Ishikawa (cell line): ENCODE results near the gene FSTL1.

Experiments
- CEBPB ChIP-seq: IDR thresholded peaks from 2 replicates; pipeline ENCODE4 v1.6.1; 2012
- CREB1 ChIP-seq: IDR thresholded peaks from 2 replicates; pipeline ENCODE4 v1.6.1; 2012; ENCODE audit warnings: low read depth
- EGR1 ChIP-seq: IDR thresholded peaks from 2 replicates; pipeline ENCODE4 v1.6.1; 2012
- EP300 ChIP-seq: IDR thresholded peaks from 2 replicates; pipeline ENCODE4 v1.6.1; 2012; ENCODE audit warnings: borderline replicate concordance
- FOXM1 ChIP-seq: IDR thresholded peaks from 2 replicates; pipeline ENCODE4 v1.6.1; 2012; ENCODE audit warnings: low read depth, borderline replicate concordance
- MAX ChIP-seq: IDR thresholded peaks from 2 replicates; pipeline ENCODE4 v1.6.1; 2012
- NFIC ChIP-seq: IDR thresholded peaks from 2 replicates; pipeline ENCODE4 v1.6.1; 2012
- RAD21 ChIP-seq: IDR thresholded peaks from 2 replicates; pipeline ENCODE4 v1.6.1; 2012; ENCODE audit warnings: low read depth
- REST ChIP-seq: IDR thresholded peaks from 2 replicates; pipeline ENCODE4 v1.6.1; 2012; ENCODE audit warnings: low read depth, mild to moderate bottlenecking
- TAF1 ChIP-seq: IDR thresholded peaks from 2 replicates; pipeline ENCODE4 v1.6.1; 2012; ENCODE audit warnings: low read depth, mild to moderate bottlenecking
- TCF12 ChIP-seq: IDR thresholded peaks from 2 replicates; pipeline ENCODE4 v1.6.1; 2012; ENCODE audit warnings: low read depth
- TEAD4 ChIP-seq: IDR thresholded peaks from 2 replicates; pipeline ENCODE4 v1.6.1; 2012
- USF1 ChIP-seq: IDR thresholded peaks from 2 replicates; pipeline ENCODE4 v1.6.1; 2012
- YY1 ChIP-seq: IDR thresholded peaks from 2 replicates; pipeline ENCODE4 v1.6.1; 2012; ENCODE audit warnings: low read depth
- ZBTB7A ChIP-seq: IDR thresholded peaks from 2 replicates; pipeline ENCODE4 v1.6.1; 2012; ENCODE audit warnings: low read depth

FSTL1 gene

DNA sequence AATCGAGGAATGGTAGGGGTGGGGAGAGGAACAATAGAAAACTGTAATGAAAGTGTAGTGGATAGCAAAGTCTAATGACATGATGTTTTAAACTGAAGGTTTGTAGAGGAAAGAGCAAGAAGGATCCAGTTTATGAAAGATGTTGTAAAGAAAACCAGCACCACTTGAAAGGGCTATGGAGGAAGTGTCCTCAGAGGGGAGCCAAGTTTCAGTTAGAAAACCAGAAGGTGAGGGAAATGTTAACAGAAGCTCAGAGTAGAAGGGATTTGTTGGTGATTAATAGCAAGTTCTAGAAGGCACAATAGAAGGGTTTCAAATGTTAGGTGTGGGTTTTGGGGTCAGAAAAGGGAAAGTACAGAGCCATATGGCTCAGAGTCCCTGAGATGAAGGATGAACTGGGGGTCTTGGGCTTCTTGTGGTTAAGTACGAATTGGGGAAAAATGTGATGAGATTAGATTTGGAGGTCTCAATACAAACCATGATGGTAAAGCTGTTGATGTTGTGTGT lies 67.8 kb downstream of the FSTL1 start:
- no peak for TF ChIP-seq EGR1
- no peak for TF ChIP-seq ZBTB7A
- no peak for TF ChIP-seq NFIC
- no peak for TF ChIP-seq RAD21
- TF ChIP-seq TCF12 = no peak
- no peak for TF ChIP-seq CEBPB
- no peak for TF ChIP-seq EP300
- no peak for TF ChIP-seq FOXM1

DNA sequence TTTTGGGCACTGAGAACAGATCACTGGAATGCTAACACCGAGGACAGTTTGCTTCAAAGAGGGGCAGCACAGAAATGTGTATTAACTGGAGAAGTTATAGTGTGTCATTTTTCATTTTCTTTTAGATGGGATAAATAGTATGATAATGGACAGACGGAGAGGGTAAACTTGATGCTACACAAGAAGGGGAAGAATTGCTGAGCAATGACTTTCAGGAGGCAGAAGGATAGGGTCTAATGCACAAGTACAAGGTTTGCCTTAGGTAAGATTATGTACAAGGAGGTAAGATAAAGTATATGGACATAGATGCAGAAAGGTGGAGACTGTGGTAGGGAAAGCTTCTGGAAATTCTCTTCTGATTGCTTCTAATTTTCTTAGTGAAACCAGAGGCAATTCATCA lies 69.3 kb downstream of the FSTL1 start:
- TF ChIP-seq CREB1 (no peak), EGR1 (no peak), REST (no peak), YY1 (no peak), RAD21 (no peak), NFIC (no peak), MAX (no peak), TAF1 (no peak), EP300 (no peak), TEAD4 (no peak), CEBPB (no peak), FOXM1 (no peak), ZBTB7A (no peak), TCF12 (no peak), USF1 (no peak)

DNA sequence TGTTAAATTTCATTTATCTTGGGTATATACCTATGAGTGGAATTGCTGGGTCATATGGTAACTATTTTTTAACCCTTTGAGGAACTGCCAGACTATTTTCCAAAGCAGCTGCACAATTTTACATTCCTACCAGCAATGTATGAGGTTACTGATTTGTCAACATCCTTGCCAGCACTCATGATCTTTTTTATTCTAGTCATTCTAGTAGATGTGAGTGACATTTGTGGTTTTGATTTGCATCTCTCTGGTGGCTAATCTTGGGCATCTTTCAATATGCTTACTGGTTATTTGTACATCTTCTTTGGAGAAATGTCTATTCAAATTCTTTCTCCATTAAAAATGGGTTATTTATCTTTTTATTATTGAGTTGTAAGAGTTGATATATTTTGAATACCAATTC lies 80.3 kb downstream of the FSTL1 start:
- TF ChIP-seq RAD21 = no peak
- no peak for TF ChIP-seq NFIC
- TF ChIP-seq YY1 = no peak
- TF ChIP-seq TAF1 = no peak
- no peak for TF ChIP-seq TCF12
- no peak for TF ChIP-seq REST
- no peak for TF ChIP-seq ZBTB7A
- TF ChIP-seq EP300 = no peak

GRCh38 chr3:120369037-120369467 lies 81.7 kb downstream of the FSTL1 start:
- TF ChIP-seq RAD21 (no peak), USF1 (no peak), TAF1 (no peak), MAX (no peak), FOXM1 (no peak), TCF12 (no peak), TEAD4 (no peak), NFIC (no peak), EP300 (no peak), REST (no peak), CEBPB (no peak)

GRCh38 chr3:120368172-120368571 lies 82.6 kb downstream of the FSTL1 start:
- TF ChIP-seq ZBTB7A (no peak), REST (no peak), CEBPB (no peak), NFIC (no peak), USF1 (no peak)
